Urinary bladder (tissue), 4 donors: ENCODE data around the gene MGAT4B. TPM values are rescaled to one million over a fixed set of nuclear protein-coding genes. Genes with fewer than 3 reads are reported as not detected.

ENCODE experiments used
- DNase-seq: peaks from one replicate; pipeline ENCODE4 v3.0.0-alpha.2; 2015; ENCODE audit errors: extremely low spot score
- H3K27ac ChIP-seq: one replicate; pipeline ENCODE4 v1.5.1; 2013; ENCODE audit warnings: low read depth, mild to moderate bottlenecking, moderate library complexity
- H3K36me3 ChIP-seq: one replicate; pipeline ENCODE4 v1.6.1; 2013; ENCODE audit warnings: mild to moderate bottlenecking, moderate library complexity; ENCODE audit not compliant: insufficient read depth
- H3K4me1 ChIP-seq: one replicate; pipeline ENCODE4 v1.6.1; 2013; ENCODE audit warnings: mild to moderate bottlenecking, moderate library complexity; ENCODE audit not compliant: insufficient read depth
- H3K4me3 ChIP-seq: one replicate; pipeline ENCODE4 v1.5.1; 2013; ENCODE audit warnings: low read depth, low read length
- WGBS: extraction: QIAGEN DNeasy Blood & Tissue Kit; methylation state at CpG from one replicate; pipeline ENCODE4 v1.1.7; 2013; 5-methylcytosine and 5-hydroxymethylcytosine counted together
- polyA plus RNA-seq: library from polyadenylated mRNA; stranded (reverse); fragments of 200-250 nt; gene quantifications from one replicate; pipeline ENCODE4 v1.2.3, GENCODE V29; 2013
- total RNA-seq: library from RNA; depleted of rRNA; stranded (reverse); fragments of >200 nt; gene quantifications from one replicate; pipeline ENCODE4 v1.2.3, GENCODE V29; 2014
- donor health status: healthy with polysubstance abuse.
- donor health status: healthy.

The MGAT4B gene
- total and polyA plus RNA-seq, 2 donors: 38.9 to 64.6 TPM

DNA sequence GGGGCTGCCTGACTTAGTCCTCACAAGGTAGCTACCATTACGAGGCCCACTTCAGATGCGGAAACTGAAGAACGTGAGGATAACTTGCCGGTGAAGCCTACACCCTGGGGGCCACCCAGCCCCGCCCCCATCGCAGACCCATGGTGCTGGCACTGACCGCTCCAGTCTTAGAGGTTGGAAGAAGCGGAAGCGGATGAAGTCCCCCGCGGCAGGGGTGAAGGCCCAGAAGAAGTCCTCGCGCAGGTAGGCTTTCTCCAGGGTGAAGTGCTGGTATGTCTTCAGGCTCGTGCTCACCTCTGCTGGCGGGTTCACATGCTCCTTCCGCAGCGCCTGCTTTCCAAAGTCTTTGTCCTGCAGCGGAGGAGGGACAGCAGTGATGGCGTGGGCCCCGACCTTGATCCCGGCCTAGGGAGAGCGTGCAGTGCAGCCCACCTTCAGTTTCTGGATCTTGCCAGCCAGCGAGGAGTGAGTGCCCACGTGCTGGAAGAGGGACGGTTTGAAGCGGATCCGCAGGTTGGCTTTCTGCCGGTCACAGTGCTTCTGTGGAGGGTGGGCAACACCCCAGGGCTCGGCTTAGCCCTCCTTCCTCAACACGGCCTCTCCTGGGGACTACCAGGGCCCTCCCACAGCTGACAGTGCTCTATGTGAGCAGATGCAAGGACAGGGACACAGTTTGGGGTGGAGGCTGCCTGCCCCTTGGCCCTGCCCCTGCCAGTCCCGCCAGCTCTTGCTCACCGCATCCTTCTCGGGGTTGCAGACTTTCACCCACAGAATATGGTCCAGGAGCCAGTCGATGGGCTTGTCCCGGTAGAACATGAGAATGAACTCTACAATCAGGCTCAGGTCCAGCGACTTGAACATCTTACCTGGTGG, 7.7 kb downstream of the MGAT4B start:
- no peak for DNase-seq
- no peaks in the 10 kb centered on the region for H3K4me1 ChIP-seq

GRCh38 chr5:179798144-179798770, 8.4 kb downstream of the MGAT4B start:
- DNase-seq: no peak
- H3K4me1 ChIP-seq: no peaks in the 10 kb centered on the region
- WGBS: 96% methylated on average over 23 of the region's 23 CpGs
- H3K27ac ChIP-seq: no peak overlapping the region
- H3K36me3 ChIP-seq: no peaks in the 10 kb centered on the region
- no peak overlapping the region for H3K4me3 ChIP-seq

More for the DNA sequence above, 7.7 kb downstream of the MGAT4B start:
- Histone ChIP-seq H3K36me3 (no peaks in the 10 kb centered on the region), H3K4me3 (no peak overlapping the region), H3K27ac (no peak overlapping the region)
- WGBS: 93% methylated on average over 36 of the region's 36 CpGs

DNA sequence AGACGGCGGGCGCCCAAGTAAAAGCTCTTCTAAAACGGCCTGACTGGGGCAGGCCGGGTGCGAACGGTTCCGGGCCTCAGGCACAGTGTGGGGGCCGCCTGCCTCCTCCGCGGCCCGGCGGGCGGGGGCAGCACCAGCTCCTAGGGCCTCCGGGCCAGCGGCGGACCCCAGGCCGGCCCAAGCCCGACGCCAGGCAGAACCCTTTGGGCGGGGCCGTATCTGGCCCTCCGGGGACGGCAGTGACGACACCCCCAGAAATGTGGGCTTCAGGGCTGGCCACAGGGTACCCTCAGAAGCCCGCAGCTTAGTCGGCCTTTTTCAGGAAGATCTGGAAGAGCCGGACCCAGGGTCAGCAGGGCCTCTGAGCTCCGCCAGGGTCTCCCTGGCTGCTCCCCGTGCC, 8.9 kb downstream of the MGAT4B start:
- no peaks in the 10 kb centered on the region for H3K36me3 ChIP-seq
- H3K27ac ChIP-seq: no peak overlapping the region
- H3K4me3 ChIP-seq: no peak overlapping the region
- no peak for DNase-seq
- H3K4me1 ChIP-seq: no peaks in the 10 kb centered on the region
- WGBS: 95% methylated on average over 30 of the region's 30 CpGs

- 87% methylated on average over 21 of the region's 21 CpGs for WGBS
- DNase-seq: no peak
- Histone ChIP-seq H3K27ac (peak overlapping the region; percentile 84), H3K4me3 (no peak overlapping the region), H3K36me3 (no peaks in the 10 kb centered on the region), H3K4me1 (no peaks in the 10 kb centered on the region)
Observed at GRCh38 chr5:179796877-179797608, 9.6 kb downstream of the MGAT4B start.

DNA sequence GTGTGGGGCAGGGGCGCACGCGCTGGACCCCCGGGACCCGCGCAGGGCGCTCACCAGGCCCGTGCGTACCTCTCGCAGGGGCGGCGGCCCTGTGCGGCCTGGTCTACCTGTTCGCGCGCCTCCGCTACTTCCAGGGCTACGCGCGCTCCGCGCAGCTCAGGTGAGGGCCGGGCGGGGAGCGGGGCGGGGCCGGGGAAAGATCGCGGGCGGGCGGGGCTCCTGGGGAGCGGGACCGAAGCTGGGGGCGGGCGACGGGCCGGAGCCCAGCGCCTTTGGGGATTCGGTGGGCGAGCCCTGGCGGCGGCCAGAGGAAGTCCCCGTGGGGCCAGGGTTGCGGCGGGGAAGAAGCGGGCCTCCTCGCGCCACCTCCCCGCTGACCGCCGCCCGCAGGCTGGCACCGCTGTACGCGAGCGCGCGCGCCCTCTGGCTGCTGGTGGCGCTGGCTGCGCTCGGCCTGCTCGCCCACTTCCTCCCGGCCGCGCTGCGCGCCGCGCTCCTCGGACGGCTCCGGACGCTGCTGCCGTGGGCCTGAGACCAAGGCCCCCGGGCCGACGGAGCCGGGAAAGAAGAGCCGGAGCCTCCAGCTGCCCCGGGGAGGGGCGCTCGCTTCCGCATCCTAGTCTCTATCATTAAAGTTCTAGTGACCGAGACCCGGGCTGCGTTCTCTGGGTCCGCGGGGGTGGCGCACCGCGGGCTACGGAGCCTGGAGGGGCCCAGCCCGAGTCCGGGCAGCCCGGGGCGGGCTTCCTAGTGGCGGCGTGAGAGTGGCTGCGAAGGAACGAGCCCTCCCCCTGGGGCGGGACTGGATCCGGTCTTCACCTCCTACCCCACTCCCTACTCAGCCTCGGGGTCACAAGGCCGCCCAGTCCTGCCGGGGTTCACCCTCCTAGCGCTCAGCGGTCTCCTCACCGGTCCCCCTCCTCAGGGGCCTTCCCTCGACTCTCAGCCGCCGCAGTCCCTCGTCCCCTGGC, 10.5 kb downstream of the MGAT4B start:
- Histone ChIP-seq H3K4me1 (no peaks in the 10 kb centered on the region), H3K4me3 (peak overlapping the region; percentile 51), H3K36me3 (no peaks in the 10 kb centered on the region), H3K27ac (peak overlapping the region; percentile 84)
- no peak for DNase-seq
- 2% methylated on average over 113 of the region's 113 CpGs for WGBS

GRCh38 chr5:179795049-179795862, 11.4 kb downstream of the MGAT4B start:
- 13% methylated on average over 53 of the region's 53 CpGs for WGBS
- DNase-seq: no peak
- Histone ChIP-seq H3K36me3 (no peaks in the 10 kb centered on the region), H3K4me3 (peak overlapping the region; percentile 51), H3K27ac (peak overlapping the region; percentile 66), H3K4me1 (no peaks in the 10 kb centered on the region)

GRCh38 chr5:179794575-179794974, 12.1 kb downstream of the MGAT4B start:
- Histone ChIP-seq H3K4me1 (no peaks in the 10 kb centered on the region), H3K4me3 (no peak overlapping the region), H3K27ac (no peak overlapping the region), H3K36me3 (no peaks in the 10 kb centered on the region)
- 92% methylated on average over 3 of the region's 3 CpGs for WGBS
- no peak for DNase-seq

DNA sequence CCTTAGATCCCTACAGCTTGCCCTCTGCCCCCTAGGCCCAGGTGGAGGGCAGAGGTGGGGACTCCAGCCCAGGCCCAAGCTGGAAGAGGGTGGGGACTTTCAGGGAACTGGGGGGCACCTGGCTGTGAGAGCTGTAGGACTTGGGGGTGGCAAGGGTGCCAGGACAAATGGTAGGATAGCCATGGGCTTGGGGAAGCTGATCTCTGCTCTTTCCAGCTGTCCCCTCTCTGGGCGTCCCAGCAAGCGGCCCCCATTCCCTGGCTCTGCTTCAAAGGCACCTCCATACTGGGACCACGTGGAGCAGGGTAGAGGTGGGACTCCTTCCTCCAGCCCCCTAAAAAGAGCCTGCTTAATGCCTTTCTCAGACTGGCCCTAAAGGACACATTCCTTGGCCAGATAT, 12.5 kb downstream of the MGAT4B start:
- no peaks in the 10 kb centered on the region for H3K4me1 ChIP-seq

GRCh38 chr5:179793468-179794139, 13.1 kb downstream of the MGAT4B start, which contains the start of gene LTC4S:
Gene LTC4S (plus strand): TSS chr5:179793986. CDS start chr5:179794081, 95 bp downstream.
- WGBS: 10% methylated on average over 19 of the region's 19 CpGs
- Histone ChIP-seq H3K4me3 (no peak within 1 kb of the TSS), H3K27ac (no peak within 1 kb of the TSS), H3K4me1 (no peaks in the 10 kb centered on the region), H3K36me3 (no peaks in the 10 kb centered on the region)
- no peak for DNase-seq

More for the DNA sequence above, 12.5 kb downstream of the MGAT4B start:
- H3K4me3 ChIP-seq: no peak overlapping the region
- no peaks in the 10 kb centered on the region for H3K36me3 ChIP-seq
- 72% methylated on average over 3 of the region's 3 CpGs for WGBS
- H3K27ac ChIP-seq: no peak overlapping the region
- no peak for DNase-seq

DNA sequence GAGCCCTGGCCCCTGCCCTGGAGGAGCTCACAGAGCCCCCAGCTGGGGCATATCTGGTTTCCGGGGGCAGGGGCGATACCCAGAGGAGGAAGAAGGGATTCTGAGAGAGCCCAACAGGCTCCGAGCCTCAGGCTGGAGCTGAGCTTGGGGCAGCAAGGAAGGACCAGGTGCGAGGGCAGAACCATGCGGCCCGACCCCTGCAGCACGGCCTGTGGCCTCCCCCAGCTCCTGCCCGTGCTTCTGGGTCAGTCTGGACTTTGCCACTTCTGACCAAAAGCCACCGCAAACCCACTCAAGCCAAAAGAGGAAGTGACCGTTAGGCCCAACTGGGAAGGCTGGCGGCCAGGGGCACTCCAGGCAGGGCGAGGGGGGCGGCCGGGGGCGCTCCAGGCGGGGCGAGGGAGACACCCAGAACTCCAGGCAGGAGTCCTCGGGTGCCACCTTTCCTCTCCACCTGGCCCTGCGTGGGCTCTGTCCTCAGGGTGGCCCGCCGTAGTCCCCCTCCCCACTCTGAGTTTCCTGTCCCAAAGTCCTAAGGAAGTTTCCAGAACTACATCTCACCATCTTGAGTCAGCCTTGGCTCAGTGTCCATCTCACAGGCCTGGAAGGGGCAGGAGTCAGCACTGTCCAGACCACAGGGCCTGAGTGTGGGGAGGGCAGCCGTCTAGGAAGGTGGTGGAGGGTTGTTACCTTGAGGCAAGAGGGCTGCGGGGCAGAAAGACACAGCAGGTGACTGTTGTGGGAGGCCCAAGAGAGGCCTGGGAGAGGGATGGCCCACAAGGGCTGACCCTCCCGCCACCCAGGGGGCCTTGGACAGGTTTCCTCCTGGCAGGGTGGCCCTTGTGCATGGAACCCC, 13.8 kb downstream of the MGAT4B start:
- no peaks in the 10 kb centered on the region for H3K4me1 ChIP-seq
- no peaks in the 10 kb centered on the region for H3K36me3 ChIP-seq
- H3K27ac ChIP-seq: no peak overlapping the region
- WGBS: 80% methylated on average over 24 of the region's 24 CpGs
- no peak overlapping the region for H3K4me3 ChIP-seq
- DNase-seq: no peak

GRCh38 chr5:179791881-179792611, 14.6 kb downstream of the MGAT4B start:
- 63% methylated on average over 15 of the region's 15 CpGs for WGBS
- Histone ChIP-seq H3K27ac (no peak overlapping the region), H3K4me3 (no peak overlapping the region), H3K36me3 (no peaks in the 10 kb centered on the region), H3K4me1 (no peaks in the 10 kb centered on the region)
- DNase-seq: no peak
